ENCODE results near the gene TMEM175. TPM values are rescaled to one million over a fixed set of nuclear protein-coding genes. Genes with fewer than 3 reads are reported as not detected.

TMEM175 gene
- total RNA-seq, 1 experiment from 2014 or later = 18.5 TPM

- ATAC-seq = no peak
- Histone ChIP-seq H3K9ac (ENCODE audit: low read length) (no peak overlapping the region), H3K27ac (ENCODE audit: low read length) (no peak overlapping the region), H3K36me3 (ENCODE audit: low read depth, low read length) (no peaks in the 10 kb centered on the region), H3K9me2 (replicated peaks; ENCODE audit: low read length) (no peaks in the 10 kb centered on the region), H3K9me3 (ENCODE audit: low read length) (no peaks in the 10 kb centered on the region), H3F3A (ENCODE audit: low read length, unreplicated experiment) (no peaks in the 10 kb centered on the region), H3K4me2 (ENCODE audit: low read length) (no peak overlapping the region), H3K4me1 (ENCODE audit: insufficient read depth, low read length) (no peaks in the 10 kb centered on the region), H2AFZ (ENCODE audit: low read length) (no peak overlapping the region), H3K27me3 (ENCODE audit: low read length) (no peaks in the 10 kb centered on the region), H4K20me1 (ENCODE audit: low read length) (no peaks in the 10 kb centered on the region), H3K79me2 (ENCODE audit: low read length) (no peaks in the 10 kb centered on the region), H3K4me3 (ENCODE audit: low read length) (no peak overlapping the region)
- DNase-seq = no peak
- CTCF ChIA-PET = no interaction called here
- BruUV-seq (replicated peaks) = TSS peak; percentile 6
- no peak for TF ChIP-seq EZH2 (IDR thresholded peaks at IDR 0.05; ENCODE audit: low read length, unreplicated experiment)
- no peak for TF ChIP-seq EZH2phosphoT487 (IDR thresholded peaks at IDR 0.05; ENCODE audit: borderline replicate concordance, low read length)
- TF ChIP-seq CTCF (conservative IDR thresholded peaks at IDR 0.05; ENCODE audit: low read depth, low read length) = no peak
- intact Hi-C loops (cut with micrococcal nuclease) = no loop called here
- POLR2A ChIA-PET (ENCODE audit: unreplicated experiment) = no interaction called here
Observed at GRCh38 chr4:893995-894705, 38.1 kb upstream of the TMEM175 start.

GRCh38 chr4:895596-895995 is 36.7 kb upstream of the TMEM175 start:
- intact Hi-C loops (cut with micrococcal nuclease) = no loop called here
- TF ChIP-seq EZH2 (IDR thresholded peaks at IDR 0.05; ENCODE audit: low read length, unreplicated experiment) (no peak), CTCF (conservative IDR thresholded peaks at IDR 0.05; ENCODE audit: low read depth, low read length) (no peak), EZH2phosphoT487 (IDR thresholded peaks at IDR 0.05; ENCODE audit: borderline replicate concordance, low read length) (no peak)
- ChIA-PET CTCF (no interaction called here), POLR2A (ENCODE audit: unreplicated experiment) (no interaction called here)
- Histone ChIP-seq H3K9me3 (ENCODE audit: low read length) (no peaks in the 10 kb centered on the region), H3K36me3 (ENCODE audit: low read depth, low read length) (no peaks in the 10 kb centered on the region), H3K4me3 (ENCODE audit: low read length) (no peak overlapping the region), H3K4me2 (ENCODE audit: low read length) (no peak overlapping the region), H3K27me3 (ENCODE audit: low read length) (no peaks in the 10 kb centered on the region), H3K9ac (ENCODE audit: low read length) (no peak overlapping the region), H4K20me1 (ENCODE audit: low read length) (no peaks in the 10 kb centered on the region), H3K27ac (ENCODE audit: low read length) (no peak overlapping the region), H3K79me2 (ENCODE audit: low read length) (no peaks in the 10 kb centered on the region), H3K9me2 (replicated peaks; ENCODE audit: low read length) (no peaks in the 10 kb centered on the region), H3K4me1 (ENCODE audit: insufficient read depth, low read length) (no peaks in the 10 kb centered on the region), H3F3A (ENCODE audit: low read length, unreplicated experiment) (no peaks in the 10 kb centered on the region), H2AFZ (ENCODE audit: low read length) (no peak overlapping the region)
- ATAC-seq (no peak), DNase-seq (no peak)
- no TSS peak for BruUV-seq (replicated peaks)

- Histone ChIP-seq H3K27me3 (ENCODE audit: low read length) (no peaks in the 10 kb centered on the region), H3K4me1 (ENCODE audit: insufficient read depth, low read length) (no peaks in the 10 kb centered on the region), H3K4me3 (ENCODE audit: low read length) (no peak overlapping the region), H3F3A (ENCODE audit: low read length, unreplicated experiment) (no peaks in the 10 kb centered on the region), H3K9ac (ENCODE audit: low read length) (no peak overlapping the region), H3K9me3 (ENCODE audit: low read length) (no peaks in the 10 kb centered on the region), H3K79me2 (ENCODE audit: low read length) (no peaks in the 10 kb centered on the region), H3K27ac (ENCODE audit: low read length) (no peak overlapping the region), H3K4me2 (ENCODE audit: low read length) (no peak overlapping the region), H4K20me1 (ENCODE audit: low read length) (no peaks in the 10 kb centered on the region), H2AFZ (ENCODE audit: low read length) (no peak overlapping the region), H3K36me3 (ENCODE audit: low read depth, low read length) (no peaks in the 10 kb centered on the region), H3K9me2 (replicated peaks; ENCODE audit: low read length) (no peaks in the 10 kb centered on the region)
- no peak for ATAC-seq
- ChIA-PET CTCF (no interaction called here), POLR2A (ENCODE audit: unreplicated experiment) (no interaction called here)
- TSS peak; percentile 12 for BruUV-seq (replicated peaks)
- TF ChIP-seq CTCF (conservative IDR thresholded peaks at IDR 0.05; ENCODE audit: low read depth, low read length) = no peak
- TF ChIP-seq EZH2 (IDR thresholded peaks at IDR 0.05; ENCODE audit: low read length, unreplicated experiment) = no peak
- no peak for TF ChIP-seq EZH2phosphoT487 (IDR thresholded peaks at IDR 0.05; ENCODE audit: borderline replicate concordance, low read length)
- intact Hi-C loops (cut with micrococcal nuclease) = no loop called here
- DNase-seq = no peak
Observed at GRCh38 chr4:896216-896615, 36.0 kb upstream of the TMEM175 start.

All from PC-3 (cell line).